Superior temporal gyrus (tissue), 1 donor: Measurements from ENCODE around the gene ST6GALNAC6.
"Not testable (repeated sequence)": the region's sequence is repeated elsewhere in the genome, so short reads cannot be mapped to it uniquely, and the experiment has no call there.

Experiments
- DNase-seq: peaks from one replicate; pipeline ENCODE4 v3.0.0-alpha.2; 2016; ENCODE audit errors: extremely low spot score

The ST6GALNAC6 gene

DNA sequence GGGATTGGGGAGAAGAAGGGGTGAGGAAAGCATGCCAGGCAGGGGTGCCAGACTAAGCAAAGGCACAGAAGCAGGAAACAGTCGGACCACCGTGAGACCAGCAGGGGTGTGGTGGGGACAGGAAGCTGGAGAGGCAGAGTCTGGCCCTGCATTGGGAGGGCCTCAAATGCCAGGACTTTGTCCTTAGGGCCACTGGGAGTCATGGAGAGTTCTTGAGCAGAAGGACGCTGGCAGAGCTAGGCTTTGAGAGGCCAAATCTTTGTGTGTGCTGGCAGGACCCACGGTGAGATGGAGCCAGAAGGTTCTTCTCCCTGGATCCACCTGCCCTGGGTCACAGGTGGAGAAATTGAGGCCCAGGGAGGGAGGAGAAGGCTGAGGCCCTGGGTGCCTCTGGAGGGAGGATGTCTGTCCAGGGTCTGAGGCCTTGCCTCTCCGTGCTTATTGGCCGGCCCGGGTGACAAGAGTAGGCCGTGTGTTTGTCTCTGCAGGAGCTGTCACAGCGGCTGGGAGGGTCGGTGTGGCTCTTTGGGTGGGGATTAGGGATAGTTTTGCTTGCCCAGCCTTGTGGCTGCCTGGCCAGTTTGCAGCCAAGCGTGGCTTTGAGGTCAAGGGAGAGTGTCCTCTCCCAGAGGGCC is 43.2 kb downstream of the ST6GALNAC6 start:
- DNase-seq: no peak

DNA sequence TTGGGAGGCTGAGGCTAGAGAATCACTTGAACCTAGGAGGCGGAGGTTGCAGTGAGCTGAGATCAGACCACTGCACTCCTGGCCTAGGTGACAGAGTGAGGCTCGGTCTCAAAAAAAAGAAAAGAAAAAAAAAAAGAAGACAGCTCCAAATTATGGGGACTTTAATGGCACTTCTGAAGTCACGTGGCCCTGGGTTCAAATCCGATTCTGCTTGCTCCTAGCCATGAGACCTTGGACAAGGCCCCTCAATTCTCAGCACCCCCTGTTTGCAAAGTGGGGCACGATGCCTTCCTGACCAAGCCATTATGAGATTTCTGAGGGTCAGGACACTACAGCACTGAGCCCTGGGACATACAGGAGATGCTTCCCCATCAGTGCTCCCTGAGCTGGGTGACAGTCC is 43.9 kb downstream of the ST6GALNAC6 start:
- no peak for DNase-seq

- no peak for DNase-seq
Observed at GRCh38 chr9:127854960-127855359, 44.4 kb downstream of the ST6GALNAC6 start.

DNA sequence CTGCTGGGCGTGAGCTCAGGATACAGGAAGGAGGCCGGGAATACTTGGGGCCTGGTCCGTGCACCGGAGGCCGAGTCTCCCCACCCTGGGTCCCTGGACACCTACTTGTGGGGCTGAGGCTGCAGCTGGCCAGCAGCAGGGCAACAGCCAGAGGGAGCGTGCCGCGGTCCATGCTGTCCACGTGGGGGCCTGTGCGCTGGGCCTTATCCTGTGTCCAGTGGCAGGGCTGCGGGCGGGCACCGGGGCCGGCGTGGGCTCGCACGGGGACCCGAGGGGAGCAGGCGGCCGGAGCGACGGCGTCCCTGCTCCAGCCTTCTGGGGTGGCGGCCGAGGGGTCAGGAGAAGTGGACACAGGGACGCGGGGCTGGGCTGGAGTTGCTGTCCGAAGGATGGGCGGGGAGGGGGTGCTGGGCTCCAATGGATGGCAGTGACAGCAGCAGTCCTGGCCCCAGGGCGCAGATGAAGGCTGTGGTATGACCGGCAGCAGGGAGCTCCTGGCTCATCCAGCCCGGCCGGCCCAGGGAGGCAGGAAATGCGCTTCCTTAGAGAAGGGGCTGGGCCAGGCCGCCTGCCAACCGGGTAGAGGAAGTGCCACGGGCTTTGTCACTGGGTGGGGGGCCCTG is 45.1 kb downstream of the ST6GALNAC6 start, which contains the start of gene ENG:
Gene ENG, minus strand, starts transcription at position 475 of the 623 bp plus-strand sequence. Its CDS starts 303 bp downstream, at position 172.
- no peak for DNase-seq

DNA sequence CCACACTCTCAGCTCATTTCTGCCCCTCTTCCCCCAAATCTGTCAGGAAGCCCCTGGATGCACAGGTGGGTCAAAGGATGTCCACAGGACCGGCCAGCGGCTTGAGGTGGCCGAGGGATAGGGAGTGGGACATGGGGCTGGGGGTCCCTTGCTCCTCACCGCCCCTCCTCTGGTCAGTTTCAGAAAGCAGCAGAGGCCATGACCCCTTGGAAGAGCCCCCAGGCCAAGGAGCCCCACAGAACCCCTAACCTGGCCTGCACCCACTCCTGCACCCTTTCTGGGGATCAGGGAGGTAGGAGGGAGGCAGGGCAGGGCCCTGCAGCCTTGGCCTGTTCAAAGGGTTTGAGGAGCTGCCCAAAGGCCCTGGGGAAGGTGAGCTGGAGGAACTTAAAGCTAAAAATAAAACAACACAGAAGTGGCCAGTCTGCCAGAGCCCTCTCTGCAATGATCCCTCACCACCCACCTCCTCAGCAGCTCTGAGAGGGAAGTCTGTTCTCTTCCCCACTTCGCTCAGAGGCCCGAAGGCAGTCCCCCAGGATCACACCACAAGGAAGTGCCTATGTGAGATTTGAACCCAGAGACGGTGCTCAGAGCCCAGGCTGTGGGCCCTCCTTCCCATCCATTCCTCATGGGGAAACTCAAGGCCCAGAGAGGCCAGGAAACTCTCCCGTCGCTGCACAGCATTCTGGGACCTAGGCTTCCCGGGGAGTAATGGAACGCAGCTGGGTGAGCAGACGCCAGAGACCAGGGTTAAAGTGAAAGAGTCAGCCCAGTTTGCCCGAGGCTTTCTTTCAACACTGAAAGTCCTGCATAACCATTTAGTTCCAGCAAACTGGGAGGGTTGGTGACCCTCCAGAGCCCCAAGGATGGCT is 45.9 kb downstream of the ST6GALNAC6 start:
- DNase-seq: no peak

DNA sequence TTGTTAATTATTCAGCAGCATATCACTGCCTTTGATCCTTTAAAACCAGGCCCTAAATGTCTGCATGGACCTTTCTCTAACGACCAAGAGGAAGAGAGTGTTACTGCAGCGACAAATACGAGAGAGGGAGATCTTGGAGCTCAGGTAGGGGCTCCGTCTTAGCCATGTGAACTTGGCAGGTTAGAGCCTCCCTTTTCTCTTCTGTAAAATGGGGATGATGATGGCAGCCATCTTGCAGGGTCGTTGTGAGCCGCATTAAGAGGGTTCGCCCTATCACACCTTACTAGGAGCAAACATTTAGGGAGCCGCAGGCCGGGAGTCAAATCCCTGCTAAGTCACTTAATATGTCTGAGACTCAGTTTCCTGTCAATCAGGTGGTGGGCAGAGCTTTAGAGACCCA is 46.6 kb downstream of the ST6GALNAC6 start:
- DNase-seq: no peak

DNA sequence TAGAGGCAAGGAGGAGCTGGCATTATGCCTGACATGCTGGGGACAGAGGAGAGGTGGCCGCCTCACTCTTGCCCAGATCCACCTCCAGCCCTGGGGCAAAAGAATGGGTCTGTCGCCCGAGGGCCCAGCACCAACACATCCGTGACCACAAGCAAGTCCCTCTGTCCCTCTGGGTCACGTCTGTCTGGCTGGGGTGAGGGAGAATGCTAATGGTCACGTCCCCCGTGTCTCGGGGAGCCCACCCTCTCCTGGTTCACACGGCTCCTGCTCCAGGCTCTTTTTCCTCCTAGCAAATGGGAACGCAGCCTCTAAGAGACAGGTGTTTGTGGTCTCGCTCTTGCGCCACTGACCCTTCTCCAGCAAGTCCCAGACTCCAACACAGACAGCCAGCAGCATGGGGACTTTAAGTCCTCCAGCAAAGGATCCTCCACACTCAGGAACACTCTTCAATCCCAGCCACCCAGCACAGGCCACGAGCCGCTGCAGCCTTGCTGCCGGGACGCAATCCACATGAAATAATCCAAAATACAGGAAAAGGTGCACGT is 49.0 kb downstream of the ST6GALNAC6 start:
- DNase-seq: no peak

- DNase-seq: no peak
Observed at GRCh38 chr9:127848756-127849504, 50.5 kb downstream of the ST6GALNAC6 start.

DNA sequence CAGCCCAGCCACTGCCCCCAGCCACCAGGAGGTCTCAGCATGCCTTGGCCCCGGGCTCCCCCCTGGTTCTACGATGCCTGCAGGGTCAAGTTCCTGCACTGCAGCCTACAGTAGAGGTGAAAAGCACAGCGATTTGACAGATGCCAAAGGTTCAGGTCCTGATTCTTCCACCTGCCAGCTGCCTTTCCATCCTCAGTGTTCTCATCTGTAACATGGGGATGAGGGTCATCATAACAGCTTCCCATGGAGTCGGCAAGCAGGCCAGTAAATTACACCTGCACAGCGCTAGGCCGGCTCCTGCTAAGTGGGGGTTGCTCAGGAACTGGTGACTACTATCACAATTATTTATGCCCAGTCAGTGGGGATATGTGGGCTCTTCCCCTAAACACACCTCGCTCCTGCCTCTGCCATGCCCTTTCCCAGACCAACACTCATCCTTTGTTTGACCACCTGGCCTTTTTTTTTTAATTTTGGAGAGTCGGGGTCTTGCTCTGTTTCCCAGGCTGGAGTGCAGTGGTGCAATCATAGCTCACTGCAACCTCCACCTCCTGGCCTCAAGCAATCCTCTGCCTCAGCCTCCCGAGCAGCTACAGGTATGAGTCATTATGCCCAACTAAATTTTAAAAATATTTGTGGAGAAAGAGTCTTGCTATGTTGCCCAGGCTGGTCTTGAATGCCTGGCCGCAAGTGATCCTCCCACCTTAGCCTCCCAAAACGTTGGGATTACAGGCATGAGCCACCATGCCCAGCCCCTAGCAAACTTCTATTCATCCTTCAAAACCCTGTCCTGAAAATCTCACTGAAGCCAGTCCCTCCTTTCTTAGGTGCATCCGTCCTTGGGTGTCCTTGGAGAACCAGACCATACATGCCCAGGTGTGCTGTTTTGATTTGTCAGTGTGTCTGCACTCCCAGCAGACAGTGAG is 51.3 kb downstream of the ST6GALNAC6 start:
- DNase-seq: no peak

GRCh38 chr9:127847178-127847510 is 52.3 kb downstream of the ST6GALNAC6 start:
- no peak for DNase-seq

GRCh38 chr9:127846443-127847177 is 52.8 kb downstream of the ST6GALNAC6 start:
- no peak for DNase-seq

DNA sequence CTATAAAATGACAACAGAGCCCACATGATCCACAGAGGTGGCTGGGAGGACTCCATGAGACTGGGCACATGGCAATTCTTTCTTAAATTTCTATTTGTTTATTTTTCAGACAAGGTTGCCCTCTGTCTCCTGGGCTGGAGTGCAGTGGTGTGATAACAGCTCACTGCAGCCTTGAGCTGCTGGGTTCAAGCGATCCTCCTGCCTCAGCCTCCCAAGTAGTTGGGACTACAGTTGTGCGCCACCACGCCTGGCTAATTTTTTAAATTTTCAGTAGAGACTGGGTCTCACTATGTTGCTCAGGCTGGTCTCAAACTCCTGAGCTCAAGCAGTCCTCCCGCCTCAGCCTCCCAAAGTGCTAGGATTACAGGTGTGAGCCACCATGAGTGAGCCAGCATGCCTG is 53.8 kb downstream of the ST6GALNAC6 start:
- DNase-seq: not testable (repeated sequence)

DNA sequence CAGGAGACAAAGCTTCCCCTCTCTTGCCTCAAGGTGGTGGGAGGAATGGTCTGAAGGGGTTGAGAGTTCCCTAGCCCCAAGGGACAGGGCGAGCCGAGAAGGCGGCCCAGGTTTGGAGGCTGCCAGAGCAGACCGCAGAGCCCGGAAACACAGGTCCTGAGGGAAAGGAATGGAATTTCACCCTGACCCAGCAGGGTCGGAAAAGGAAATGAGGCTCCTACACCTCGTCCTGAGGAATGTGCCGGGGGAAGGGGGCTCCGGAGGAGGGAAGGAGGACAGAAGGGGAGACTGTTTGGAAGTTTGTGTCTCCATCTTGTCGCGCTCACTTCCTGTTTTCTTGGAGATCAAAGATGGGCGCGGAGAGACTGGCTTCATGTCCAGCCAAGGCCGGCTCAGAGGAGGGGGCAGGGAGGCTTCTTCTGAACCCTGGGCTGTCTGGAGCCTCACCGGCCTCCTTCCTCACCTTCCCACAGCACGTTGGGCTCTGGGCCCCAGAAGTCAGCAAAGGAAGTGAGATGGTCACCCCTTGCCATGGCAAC is 54.5 kb downstream of the ST6GALNAC6 start:
- DNase-seq: no peak

DNA sequence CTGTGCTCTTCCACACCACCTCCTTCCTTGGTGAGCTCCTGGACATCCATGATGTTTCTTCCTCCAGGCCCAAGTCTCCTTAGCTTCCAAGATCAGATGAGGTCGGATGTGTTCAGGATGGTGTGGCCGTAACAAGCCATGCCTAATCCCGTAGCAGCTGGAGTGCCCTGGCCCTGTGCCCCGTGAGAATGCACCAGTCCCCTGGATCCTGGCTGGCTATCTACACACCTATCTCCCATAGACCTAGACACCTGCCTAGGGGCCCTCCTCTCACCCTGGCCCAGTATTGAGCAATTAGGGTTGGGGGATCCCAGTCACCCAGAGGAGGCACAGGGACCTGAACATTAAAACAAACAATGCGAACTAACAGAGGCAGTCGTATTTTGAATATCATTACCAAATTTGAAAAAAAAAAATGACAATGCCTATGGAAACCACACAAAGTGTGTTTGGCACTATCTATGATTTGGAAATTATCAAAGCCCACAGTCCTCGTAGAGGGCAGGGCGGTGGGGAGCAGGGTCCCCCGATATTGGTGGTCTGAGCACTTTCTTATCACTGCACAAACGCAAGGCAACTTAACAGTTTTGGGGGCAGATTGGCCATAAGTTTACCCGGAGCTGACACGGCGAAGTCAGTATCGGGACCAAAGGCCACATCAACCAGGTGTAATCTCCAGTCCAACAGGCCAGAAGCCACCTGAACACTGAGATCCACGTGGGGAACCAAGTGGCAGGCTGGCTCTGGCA is 58.1 kb downstream of the ST6GALNAC6 start:
- no peak for DNase-seq

- no peak for DNase-seq
Observed at GRCh38 chr9:127838375-127839078, 60.9 kb downstream of the ST6GALNAC6 start.

- no peak for DNase-seq
Observed at GRCh38 chr9:127837346-127837745, 62.1 kb downstream of the ST6GALNAC6 start.

DNA sequence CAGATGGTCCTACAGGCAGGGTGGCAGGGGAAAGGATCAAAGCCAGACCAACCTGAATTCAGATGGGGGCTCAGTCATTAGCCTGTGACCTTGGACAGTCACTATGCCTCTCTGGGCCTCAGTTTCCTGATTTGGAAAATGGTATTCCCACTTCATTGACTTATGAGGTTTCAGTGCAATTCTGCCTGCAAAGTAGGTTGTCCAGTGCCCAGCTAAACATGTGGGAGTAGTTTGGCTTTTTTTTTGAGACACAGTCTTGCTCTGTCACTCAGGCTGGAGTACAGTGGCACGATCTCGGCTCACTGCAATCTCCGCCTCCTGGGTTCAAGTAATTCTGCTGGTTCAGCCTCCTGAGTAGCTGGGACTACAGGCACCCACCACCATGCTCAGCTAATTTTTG is 62.8 kb downstream of the ST6GALNAC6 start:
- not testable (repeated sequence) for DNase-seq

DNA sequence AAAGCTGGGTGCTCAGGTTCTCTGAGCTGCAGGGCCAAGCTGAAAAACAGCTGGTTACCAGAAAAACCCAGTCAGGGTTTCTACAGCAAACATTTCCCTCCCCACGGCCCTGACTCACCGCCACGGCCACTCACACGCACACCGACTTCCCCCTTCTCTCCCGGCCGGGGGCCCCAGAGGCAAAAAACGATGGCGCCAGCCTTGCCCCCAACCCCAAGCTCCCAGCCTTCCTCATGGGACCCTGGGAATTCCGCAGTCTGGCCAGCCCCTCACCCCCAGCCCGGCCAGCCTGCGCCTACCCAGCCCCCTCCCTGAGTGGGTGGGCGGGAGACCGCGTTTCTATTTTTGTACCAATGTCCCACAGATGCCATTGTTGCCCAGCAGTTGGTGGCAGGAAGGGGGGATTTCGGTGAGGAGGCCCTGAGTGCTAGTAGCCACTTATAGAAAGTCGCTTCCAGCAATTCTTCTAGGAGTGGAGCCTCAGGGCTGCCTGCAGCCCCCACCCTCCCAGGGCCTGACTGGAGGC is 63.3 kb downstream of the ST6GALNAC6 start:
- no peak for DNase-seq
